Progenitor cell of endocrine pancreas (in vitro differentiated cells): ENCODE data around the gene MACROD1. TPM values are rescaled to one million over a fixed set of nuclear protein-coding genes. Genes with fewer than 3 reads are reported as not detected.

Experiments used
- DNase-seq: peaks from one replicate; pipeline ENCODE4 v3.0.0; 2021; ENCODE audit warnings: low spot score; ENCODE audit not compliant: unreplicated experiment
- H3K27ac Mint-ChIP-seq: 2 replicates; pipeline ENCODE4 v1.8.0; 2021; ENCODE audit warnings: mild to moderate bottlenecking, moderate library complexity, mixed read lengths
- H3K27me3 Mint-ChIP-seq: 2 replicates; pipeline ENCODE4 v1.8.0; 2021; ENCODE audit warnings: mixed read lengths
- H3K36me3 Mint-ChIP-seq: 2 replicates; pipeline ENCODE4 v1.8.0; 2022; ENCODE audit warnings: mixed read lengths; ENCODE audit not compliant: insufficient read depth
- H3K4me1 Mint-ChIP-seq: 2 replicates; pipeline ENCODE4 v1.8.0; 2021; ENCODE audit warnings: low read depth, mixed read lengths
- H3K4me3 Mint-ChIP-seq: 2 replicates; pipeline ENCODE4 v1.8.0; 2021; ENCODE audit warnings: low read depth, mild to moderate bottlenecking, moderate library complexity, mixed read lengths
- H3K9me3 Mint-ChIP-seq: 2 replicates; pipeline ENCODE4 v1.8.0; 2021; ENCODE audit warnings: low read depth, mixed read lengths
- total RNA-seq: library from RNA; stranded (reverse); gene quantifications from 2 replicates; pipeline ENCODE4 v1.2.1, GENCODE V29; 2021
- TF ChIP-seq, protein P1 (sequence below): fragments of 200-600 bp; sonication (generic); IDR thresholded peaks from one replicate; pipeline ENCODE4 v1.5.0; 2021; ENCODE audit warnings: antibody characterized with exemption, mild to moderate bottlenecking; ENCODE audit not compliant: unreplicated experiment

Gene MACROD1
- total RNA-seq, 1 donor from 2014 or later: 28.0 TPM

DNA sequence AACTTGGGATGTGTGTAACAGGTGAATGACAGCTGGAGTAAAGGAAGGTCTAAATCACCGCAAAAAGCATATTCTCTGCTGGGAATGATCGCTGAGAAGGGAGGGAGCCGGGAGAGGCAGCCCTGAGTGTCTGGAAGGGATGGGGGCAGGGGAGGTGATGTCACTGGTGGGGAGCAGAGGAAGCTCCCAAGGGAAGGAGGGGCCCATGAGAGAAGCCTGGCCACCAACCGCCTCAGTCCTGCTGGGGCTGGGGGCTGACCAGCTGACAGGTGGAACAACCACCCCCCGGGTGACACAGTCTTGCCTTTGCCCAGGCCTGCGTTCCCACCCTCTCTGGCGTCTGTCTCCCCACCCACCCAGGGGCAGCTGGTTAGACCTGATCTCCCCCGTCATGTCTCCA lies 136.1 kb downstream of the MACROD1 start:
- Mint-ChIP-seq H3K27ac (no peak overlapping the region), H3K9me3 (no peaks in the 10 kb centered on the region), H3K4me3 (no peak overlapping the region), H3K4me1 (peaks cover 10% of the 10 kb centered on the region), H3K36me3 (no peaks in the 10 kb centered on the region), H3K27me3 (peaks cover 50% of the 10 kb centered on the region)
- DNase-seq: no peak
- TF ChIP-seq, protein P1, sequence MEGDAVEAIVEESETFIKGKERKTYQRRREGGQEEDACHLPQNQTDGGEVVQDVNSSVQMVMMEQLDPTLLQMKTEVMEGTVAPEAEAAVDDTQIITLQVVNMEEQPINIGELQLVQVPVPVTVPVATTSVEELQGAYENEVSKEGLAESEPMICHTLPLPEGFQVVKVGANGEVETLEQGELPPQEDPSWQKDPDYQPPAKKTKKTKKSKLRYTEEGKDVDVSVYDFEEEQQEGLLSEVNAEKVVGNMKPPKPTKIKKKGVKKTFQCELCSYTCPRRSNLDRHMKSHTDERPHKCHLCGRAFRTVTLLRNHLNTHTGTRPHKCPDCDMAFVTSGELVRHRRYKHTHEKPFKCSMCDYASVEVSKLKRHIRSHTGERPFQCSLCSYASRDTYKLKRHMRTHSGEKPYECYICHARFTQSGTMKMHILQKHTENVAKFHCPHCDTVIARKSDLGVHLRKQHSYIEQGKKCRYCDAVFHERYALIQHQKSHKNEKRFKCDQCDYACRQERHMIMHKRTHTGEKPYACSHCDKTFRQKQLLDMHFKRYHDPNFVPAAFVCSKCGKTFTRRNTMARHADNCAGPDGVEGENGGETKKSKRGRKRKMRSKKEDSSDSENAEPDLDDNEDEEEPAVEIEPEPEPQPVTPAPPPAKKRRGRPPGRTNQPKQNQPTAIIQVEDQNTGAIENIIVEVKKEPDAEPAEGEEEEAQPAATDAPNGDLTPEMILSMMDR: no peak

DNA sequence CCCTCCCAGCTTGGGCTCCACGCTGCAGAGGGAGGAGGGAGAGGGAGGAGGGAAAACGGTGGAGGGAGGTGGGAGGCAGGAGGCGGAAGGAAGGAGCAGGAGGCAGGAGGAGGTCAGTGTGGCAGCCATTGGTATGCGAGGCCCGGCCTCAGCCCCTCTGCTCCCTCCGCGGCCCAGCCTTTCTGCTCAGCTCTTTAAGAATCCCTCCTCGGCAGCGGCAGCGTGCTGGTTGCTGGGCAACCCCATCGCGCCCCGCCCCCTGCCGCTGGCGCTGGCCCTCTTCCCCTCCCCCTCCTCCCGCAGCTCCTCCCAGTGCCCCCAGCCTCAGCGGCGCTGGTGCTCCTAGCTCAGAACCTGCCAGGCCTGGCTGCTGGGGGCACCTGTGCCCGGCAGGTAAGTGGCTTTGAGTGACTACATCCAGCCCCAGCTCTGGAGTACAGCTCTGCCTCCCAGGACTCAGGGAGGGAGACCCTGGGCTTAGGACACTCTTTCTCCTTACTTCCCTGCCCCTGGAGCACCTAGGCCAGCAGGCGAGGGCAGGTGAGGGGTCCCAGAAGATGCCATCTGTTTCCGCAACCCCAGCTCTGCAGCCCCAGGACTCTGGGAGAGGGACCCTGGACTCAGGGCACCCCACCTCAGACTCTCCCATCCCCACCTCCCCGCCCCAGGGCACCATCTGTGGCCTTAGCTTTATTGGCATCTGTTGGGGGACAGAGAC lies 137.4 kb downstream of the MACROD1 start:
- H3K9me3 Mint-ChIP-seq: no peaks in the 10 kb centered on the region
- H3K36me3 Mint-ChIP-seq: no peaks in the 10 kb centered on the region
- H3K27ac Mint-ChIP-seq: no peak overlapping the region
- peak; percentile 54 for DNase-seq
- H3K4me1 Mint-ChIP-seq: peaks cover 12% of the 10 kb centered on the region
- no peak overlapping the region for H3K4me3 Mint-ChIP-seq
- H3K27me3 Mint-ChIP-seq: peaks cover 46% of the 10 kb centered on the region
- TF ChIP-seq, protein P1: no peak

DNA sequence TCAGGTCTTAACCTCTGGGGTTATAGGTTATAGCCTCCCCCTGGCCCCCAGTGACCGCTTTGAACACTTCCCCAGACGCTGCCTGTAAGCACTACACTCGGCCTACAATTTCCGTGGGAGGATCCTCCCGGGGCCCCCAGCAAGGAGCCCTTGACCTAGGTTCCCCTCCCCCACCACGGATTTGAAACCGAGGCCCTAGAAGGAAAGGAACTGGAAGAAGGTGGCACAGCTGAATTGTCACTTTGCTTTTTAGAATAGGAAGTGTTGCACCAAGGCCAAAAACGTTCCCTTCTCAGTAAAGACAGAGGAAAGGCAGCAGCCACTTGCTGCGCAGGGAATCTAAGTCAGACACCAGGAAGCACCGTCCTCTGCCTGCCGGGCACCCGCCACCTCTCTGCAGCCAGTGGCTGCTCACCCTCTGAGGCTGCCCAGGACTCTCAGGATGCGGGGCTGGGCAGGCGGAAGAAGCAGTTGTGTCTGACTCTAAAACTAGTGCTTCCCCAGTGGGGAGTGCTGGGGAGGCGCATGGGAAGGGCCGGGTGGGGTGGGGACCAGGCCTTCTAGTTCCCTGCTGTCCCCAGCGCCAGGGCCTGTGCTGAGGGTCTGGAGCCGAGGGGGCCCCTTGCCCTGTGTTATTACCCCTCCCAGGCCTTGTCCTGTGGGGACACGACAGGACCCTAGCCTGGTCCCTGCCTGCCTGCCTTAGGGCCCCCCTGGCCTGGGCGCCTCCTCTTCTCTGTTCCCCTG lies 138.1 kb downstream of the MACROD1 start:
- DNase-seq: no peak
- Mint-ChIP-seq H3K9me3 (no peaks in the 10 kb centered on the region), H3K27me3 (peaks cover 43% of the 10 kb centered on the region), H3K27ac (no peak overlapping the region), H3K4me3 (no peak overlapping the region), H3K4me1 (peaks cover 12% of the 10 kb centered on the region), H3K36me3 (no peaks in the 10 kb centered on the region)
- TF ChIP-seq, protein P1: no peak

DNA sequence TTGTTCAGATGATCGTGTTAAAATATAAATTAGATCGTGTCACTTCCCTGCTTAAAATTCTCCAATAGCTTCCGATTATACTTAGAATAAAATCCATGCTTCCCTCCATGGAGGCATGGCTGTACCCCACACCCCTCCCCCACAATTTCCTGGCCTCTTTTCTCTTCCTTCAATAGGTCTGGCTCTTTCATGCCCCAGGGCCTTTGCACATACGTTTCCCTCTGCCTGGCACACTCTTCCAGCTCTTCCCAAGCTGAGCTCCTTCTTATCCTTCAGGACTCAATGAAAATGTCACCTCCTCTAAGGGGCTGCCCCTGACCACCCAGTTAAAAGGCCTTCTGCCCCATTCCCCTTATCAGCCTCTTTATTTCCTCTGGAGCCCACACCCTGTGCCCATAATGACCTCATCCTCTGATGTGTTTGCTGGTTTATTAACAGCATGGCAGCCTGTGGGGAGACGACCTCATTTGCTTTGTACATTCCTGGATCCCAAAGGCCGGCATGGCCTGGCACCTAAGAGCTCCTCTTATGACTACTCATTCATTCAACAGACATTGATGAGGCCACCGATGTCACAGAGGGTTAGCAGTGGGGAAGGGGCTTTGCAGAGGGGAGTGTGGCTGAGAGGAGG lies 139.2 kb downstream of the MACROD1 start:
- Mint-ChIP-seq H3K4me1 (peaks cover 13% of the 10 kb centered on the region), H3K36me3 (no peaks in the 10 kb centered on the region), H3K27ac (no peak overlapping the region), H3K9me3 (no peaks in the 10 kb centered on the region), H3K27me3 (peaks cover 41% of the 10 kb centered on the region), H3K4me3 (no peak overlapping the region)
- TF ChIP-seq, protein P1: no peak
- DNase-seq: no peak

DNA sequence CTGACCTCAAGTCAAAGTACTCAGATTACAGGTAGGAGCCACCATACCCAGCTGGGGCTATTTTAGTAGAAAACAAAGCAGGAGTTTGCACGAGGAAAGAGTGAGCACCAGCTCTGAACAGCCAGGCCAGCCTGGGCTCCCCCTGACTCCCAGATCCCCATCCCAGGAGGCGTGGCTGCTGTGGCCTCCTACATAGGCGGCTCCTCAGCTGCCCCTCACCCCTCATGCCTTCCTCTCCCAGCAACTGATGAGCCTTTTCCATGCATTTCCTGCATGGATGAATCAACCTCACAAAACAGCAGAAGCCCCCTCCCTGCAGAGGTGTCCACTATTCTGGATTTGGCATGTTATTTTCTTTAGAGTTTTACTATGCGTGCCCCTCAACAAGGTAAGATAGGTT lies 140.7 kb downstream of the MACROD1 start:
- no peak for DNase-seq
- no peaks in the 10 kb centered on the region for H3K9me3 Mint-ChIP-seq
- peaks cover 15% of the 10 kb centered on the region for H3K4me1 Mint-ChIP-seq
- H3K27ac Mint-ChIP-seq: peak overlapping the region; percentile 19
- peaks cover 41% of the 10 kb centered on the region for H3K27me3 Mint-ChIP-seq
- no peak overlapping the region for H3K4me3 Mint-ChIP-seq
- TF ChIP-seq, protein P1: no peak
- no peaks in the 10 kb centered on the region for H3K36me3 Mint-ChIP-seq
